Astrocyte (in vitro differentiated cells and primary cell): Measurements from ENCODE around the gene LRRTM1.

Experiments
- EZH2 ChIP-seq: IDR thresholded peaks from 2 replicates; pipeline ENCODE4 v1.6.1; 2012; ENCODE audit warnings: mild to moderate bottlenecking, low read length, inconsistent platforms; ENCODE audit not compliant: insufficient read depth
- TF ChIP-seq, protein P1 (sequence below): IDR thresholded peaks from 2 replicates; pipeline ENCODE4 v1.5.1; 2011; ENCODE audit warnings: low read depth, mild to moderate bottlenecking, inconsistent platforms, low read length, moderate library complexity; ENCODE audit not compliant: insufficient read depth

GRCh38 chr2:80300954-80301353 lies 3.6 kb downstream of the LRRTM1 start:
- TF ChIP-seq, protein P1, sequence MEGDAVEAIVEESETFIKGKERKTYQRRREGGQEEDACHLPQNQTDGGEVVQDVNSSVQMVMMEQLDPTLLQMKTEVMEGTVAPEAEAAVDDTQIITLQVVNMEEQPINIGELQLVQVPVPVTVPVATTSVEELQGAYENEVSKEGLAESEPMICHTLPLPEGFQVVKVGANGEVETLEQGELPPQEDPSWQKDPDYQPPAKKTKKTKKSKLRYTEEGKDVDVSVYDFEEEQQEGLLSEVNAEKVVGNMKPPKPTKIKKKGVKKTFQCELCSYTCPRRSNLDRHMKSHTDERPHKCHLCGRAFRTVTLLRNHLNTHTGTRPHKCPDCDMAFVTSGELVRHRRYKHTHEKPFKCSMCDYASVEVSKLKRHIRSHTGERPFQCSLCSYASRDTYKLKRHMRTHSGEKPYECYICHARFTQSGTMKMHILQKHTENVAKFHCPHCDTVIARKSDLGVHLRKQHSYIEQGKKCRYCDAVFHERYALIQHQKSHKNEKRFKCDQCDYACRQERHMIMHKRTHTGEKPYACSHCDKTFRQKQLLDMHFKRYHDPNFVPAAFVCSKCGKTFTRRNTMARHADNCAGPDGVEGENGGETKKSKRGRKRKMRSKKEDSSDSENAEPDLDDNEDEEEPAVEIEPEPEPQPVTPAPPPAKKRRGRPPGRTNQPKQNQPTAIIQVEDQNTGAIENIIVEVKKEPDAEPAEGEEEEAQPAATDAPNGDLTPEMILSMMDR: no peak
- TF ChIP-seq EZH2: no peak
